RWPE2 (cell line): ENCODE results near the gene SPIN2A.
"Not testable (repeated sequence)": the region's sequence is repeated elsewhere in the genome, so short reads cannot be mapped to it uniquely, and the experiment has no call there.

Source experiments
- ATAC-seq: fragments of 200-7000 bp; cut with Tn5 transposase; 3 replicates; pipeline ENCODE4 v1.9.1; 2021; ENCODE audit warnings: low read depth
- DNase-seq: peaks from one replicate; pipeline ENCODE4 v3.0.0-alpha.2; 2020; ENCODE audit warnings: low spot score
- H3K27ac ChIP-seq: fragments of 450-650 bp; 2 replicates; pipeline ENCODE4 v1.5.1; 2017; ENCODE audit warnings: mild to moderate bottlenecking; ENCODE audit not compliant: poor library complexity, severe bottlenecking
- H3K27me3 ChIP-seq: fragments of 250-450 bp; sonication (Bioruptor Pico); 2 replicates; pipeline ENCODE4 v1.5.1; 2021; ENCODE audit warnings: mild to moderate bottlenecking, moderate library complexity; ENCODE audit not compliant: insufficient read depth, poor library complexity, severe bottlenecking
- H3K36me3 ChIP-seq: fragments of 250-450 bp; sonication (Bioruptor Pico); 2 replicates; pipeline ENCODE4 v1.5.1; 2020; ENCODE audit warnings: low read depth, mild to moderate bottlenecking, moderate library complexity
- H3K4me1 ChIP-seq: fragments of 250-450 bp; sonication (Bioruptor Pico); 2 replicates; pipeline ENCODE4 v1.5.1; 2021; ENCODE audit warnings: mild to moderate bottlenecking, moderate library complexity; ENCODE audit not compliant: insufficient read depth, poor library complexity, severe bottlenecking
- H3K4me3 ChIP-seq: fragments of 250-450 bp; sonication (Bioruptor Pico); 2 replicates; pipeline ENCODE4 v1.5.1; 2021; ENCODE audit warnings: mild to moderate bottlenecking, moderate library complexity; ENCODE audit not compliant: severe bottlenecking
- H3K9me3 ChIP-seq: fragments of 250-450 bp; sonication (Bioruptor Pico); 2 replicates; pipeline ENCODE4 v1.5.1; 2021; ENCODE audit warnings: mild to moderate bottlenecking, moderate library complexity; ENCODE audit not compliant: severe bottlenecking
- CTCF ChIP-seq: fragments of 450-650 bp; IDR thresholded peaks from one replicate; pipeline ENCODE4 v1.5.1; 2017; ENCODE audit warnings: mild to moderate bottlenecking, moderate library complexity; ENCODE audit not compliant: poor library complexity, severe bottlenecking

The SPIN2A gene

GRCh38 chrX:57155171-57155570 lies 18.0 kb upstream of the SPIN2A start:
- Histone ChIP-seq H3K27ac (no peak overlapping the region), H3K4me1 (no peaks in the 10 kb centered on the region), H3K9me3 (no peaks in the 10 kb centered on the region), H3K4me3 (no peak overlapping the region), H3K27me3 (no peaks in the 10 kb centered on the region), H3K36me3 (no peaks in the 10 kb centered on the region)
- TF ChIP-seq CTCF: no peak
- ATAC-seq (no peak), DNase-seq (no peak)

DNA sequence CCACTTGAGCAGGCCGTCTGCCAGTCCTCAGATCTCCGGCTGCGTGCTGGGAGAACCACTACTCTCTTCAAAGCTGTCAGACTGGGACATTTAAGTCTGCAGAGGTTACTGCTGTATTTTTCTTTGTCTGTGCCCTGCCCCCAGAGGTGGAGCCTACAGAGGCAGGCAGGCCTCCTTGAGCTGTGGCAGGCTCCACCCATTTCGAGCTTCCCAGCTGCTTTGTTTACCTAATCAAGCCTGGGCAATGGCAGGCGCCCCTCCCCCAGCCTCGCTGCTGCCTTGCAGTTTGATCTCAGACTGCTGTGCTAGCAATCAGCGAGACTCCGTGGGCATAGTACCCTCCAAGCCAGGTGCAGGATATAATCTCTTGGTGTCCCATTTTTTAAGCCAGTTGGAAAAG lies 15.0 kb upstream of the SPIN2A start:
- H3K27me3 ChIP-seq, DNase-seq, H3K4me1 ChIP-seq, H3K9me3 ChIP-seq, H3K36me3 ChIP-seq, H3K27ac ChIP-seq, H3K4me3 ChIP-seq, ATAC-seq: not testable (repeated sequence)

- ATAC-seq: no peak
- H3K4me1 ChIP-seq: no peaks in the 10 kb centered on the region
- TF ChIP-seq CTCF: no peak
- H3K4me3 ChIP-seq: no peak overlapping the region
- H3K36me3 ChIP-seq: no peaks in the 10 kb centered on the region
- H3K9me3 ChIP-seq: no peaks in the 10 kb centered on the region
- DNase-seq: no peak
- H3K27ac ChIP-seq: no peak overlapping the region
- H3K27me3 ChIP-seq: no peaks in the 10 kb centered on the region
Measured at GRCh38 chrX:57138674-57139073, 1.5 kb upstream of the SPIN2A start.

DNA sequence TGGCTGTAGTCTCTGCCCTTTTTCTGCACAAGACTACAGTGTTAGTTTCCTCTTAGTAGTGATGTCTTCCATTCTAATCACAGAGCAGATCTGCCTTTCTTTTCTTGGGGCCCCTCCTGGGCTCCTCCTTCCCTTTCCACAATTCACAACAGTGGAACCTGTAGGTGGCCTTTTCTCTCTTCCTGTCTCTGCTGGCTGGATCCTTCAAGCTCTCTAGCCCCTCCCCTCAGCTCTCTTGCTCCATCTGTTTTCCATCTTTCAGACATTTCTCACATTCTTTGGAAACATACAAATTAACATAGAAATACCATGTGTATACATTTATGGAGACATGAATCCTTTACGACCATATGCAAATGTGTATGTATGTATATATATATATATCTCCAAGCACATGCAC lies 304 bp upstream of the SPIN2A start:
- no peak for TF ChIP-seq CTCF
- no peaks in the 10 kb centered on the region for H3K36me3 ChIP-seq
- no peak overlapping the region for H3K4me3 ChIP-seq
- no peaks in the 10 kb centered on the region for H3K9me3 ChIP-seq
- DNase-seq (no peak), ATAC-seq (no peak)
- H3K27me3 ChIP-seq: no peaks in the 10 kb centered on the region
- H3K27ac ChIP-seq: no peak overlapping the region
- no peaks in the 10 kb centered on the region for H3K4me1 ChIP-seq

DNA sequence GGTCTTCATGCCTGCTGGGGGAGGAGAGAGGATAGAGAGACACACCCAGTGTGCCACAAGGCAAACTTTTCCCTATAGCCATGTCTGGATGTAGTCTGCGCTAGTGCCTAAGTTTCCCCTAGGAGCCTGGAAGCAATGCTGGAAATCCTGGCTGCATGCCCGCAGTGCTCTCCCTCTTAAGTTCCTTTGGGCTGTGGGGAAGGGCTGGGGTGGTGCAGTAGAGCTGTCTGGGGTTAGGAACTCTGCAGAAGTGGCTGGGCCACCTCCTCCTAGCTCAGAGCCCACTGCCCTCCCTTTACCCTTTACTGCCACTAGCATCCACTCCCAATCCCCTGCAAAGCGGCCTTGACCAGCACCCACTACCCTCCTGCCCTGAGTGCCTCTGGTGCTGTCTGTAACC lies 608 bp downstream of the SPIN2A start:
- not testable (repeated sequence) for H3K4me1 ChIP-seq, ATAC-seq, H3K36me3 ChIP-seq, H3K27ac ChIP-seq, H3K9me3 ChIP-seq, DNase-seq, H3K4me3 ChIP-seq, H3K27me3 ChIP-seq

- Histone ChIP-seq H3K36me3 (no peaks in the 10 kb centered on the region), H3K27me3 (no peaks in the 10 kb centered on the region), H3K4me3 (no peak overlapping the region), H3K27ac (no peak overlapping the region), H3K4me1 (no peaks in the 10 kb centered on the region), H3K9me3 (no peaks in the 10 kb centered on the region)
- TF ChIP-seq CTCF: no peak
- no peak for DNase-seq
- ATAC-seq: no peak
Measured at GRCh38 chrX:57135287-57135686, 1.9 kb downstream of the SPIN2A start.
